HCT116 (cell line): ENCODE data around the gene MYOF. TPM values are rescaled to one million over a fixed set of nuclear protein-coding genes. Genes with fewer than 3 reads are reported as not detected.

Experiments
- ATAC-seq: fragments of 200-7000 bp; cut with Tn5 transposase; 2 replicates; pipeline ENCODE4 v1.9.1; 2020; ENCODE audit warnings: mild to moderate bottlenecking, moderate library complexity
- BruUV-seq: library from RNA; stranded (reverse); fragments of 400-500 nt; replicated peaks from 2 replicates; lab custom pipeline; 2021; lab: Mats Ljungman, UMichigan
- CTCF ChIA-PET: fragments of 300-600 bp; sonication (Branson Sonifier 250); formaldehyde crosslinking; loops from one replicate; lab custom pipeline; 2021; ENCODE audit warnings: antibody characterized with exemption; lab: Charles Lee
- POLR2A ChIA-PET: fragments of 300-600, 350-600 bp; sonication (Branson Sonifier 250); formaldehyde crosslinking; loops from one replicate; lab custom pipeline; 2021; ENCODE audit warnings: antibody characterized with exemption; lab: Charles Lee
- RAD21 ChIA-PET, 2 experiments: fragments of 300-600 bp; sonication (Branson Sonifier 250); formaldehyde crosslinking; loops; one replicate each; lab custom pipeline; 2023; ENCODE audit warnings: low total read pairs in 2 of 2; ENCODE audit not compliant: uncharacterized antibody in 2 of 2, unreplicated experiment in 2 of 2, low non-redundant PET in 1 of 2; lab: Charles Lee
- DNase-seq: peaks from one replicate; pipeline ENCODE4 v3.0.0-alpha.2; 2010; ENCODE audit warnings: low read depth, low spot score
- H2AFZ ChIP-seq: fragments of 200-600 bp; shearing (Covaris generic), sonication (generic); 2 replicates; pipeline ENCODE4 v1.6.1; 2017; ENCODE audit warnings: low read depth, mixed run types, mixed read lengths, antibody characterized with exemption, low read length; ENCODE audit not compliant: poor library complexity, severe bottlenecking
- H3K27ac ChIP-seq: 2 replicates; pipeline ENCODE4 v1.5.1; 2012; ENCODE audit warnings: low read depth, low read length
- H3K27me3 ChIP-seq: fragments of 200-600 bp; sonication (generic); 2 replicates; pipeline ENCODE4 v1.6.1; 2016; ENCODE audit warnings: mixed run types, low read length, mixed read lengths; ENCODE audit not compliant: insufficient read depth
- H3K36me3 ChIP-seq, 2 experiments: fragments of 200-500 bp in 1 of 2; fragments of 200-600 bp in 1 of 2; sonication (Bioruptor generic) in 1 of 2; sonication (generic) in 1 of 2; 2 replicates each; pipeline versions ENCODE4 v1.5.1 to v1.6.1; 2014 to 2016; ENCODE audit warnings: low read length in 2 of 2, inconsistent platforms in 1 of 2, mixed read lengths in 1 of 2, mixed run types in 1 of 2; ENCODE audit not compliant: insufficient read depth in 2 of 2, control insufficient read depth in 1 of 2
- H3K4me1 ChIP-seq, 2 experiments: fragments of 200-600 bp in 1 of 2; sonication (generic) in 1 of 2; 2 replicates each; pipeline versions ENCODE4 v1.5.1 to v1.6.1; 2012 to 2017; ENCODE audit warnings: low read length in 2 of 2, inconsistent platforms in 1 of 2, mild to moderate bottlenecking in 1 of 2, mixed read lengths in 1 of 2, mixed run types in 1 of 2, moderate library complexity in 1 of 2; ENCODE audit not compliant: insufficient read depth in 2 of 2, control insufficient read depth in 1 of 2
- H3K4me2 ChIP-seq: fragments of 200-600 bp; sonication (generic); 2 replicates; pipeline ENCODE4 v1.6.1; 2017; ENCODE audit warnings: mixed run types, low read length, mixed read lengths
- H3K4me3 ChIP-seq, 2 experiments: fragments of 200-600 bp in 1 of 2; sonication (generic) in 1 of 2; replicated peaks in 1 of 2; 2 replicates each; pipeline ENCODE4 v1.5.1; 2011 to 2016; ENCODE audit warnings: low read length in 2 of 2, control low read depth in 1 of 2, low read depth in 1 of 2, mild to moderate bottlenecking in 1 of 2, mixed read lengths in 1 of 2, mixed run types in 1 of 2
- H3K79me2 ChIP-seq: fragments of 200-600 bp; sonication (generic); 2 replicates; pipeline ENCODE4 v1.6.1; 2017; ENCODE audit warnings: mild to moderate bottlenecking, mixed run types, low read length, moderate library complexity, mixed read lengths; ENCODE audit not compliant: insufficient read depth
- H3K9ac ChIP-seq: fragments of 200-600 bp; sonication (generic); 2 replicates; pipeline ENCODE4 v1.6.1; 2016; ENCODE audit warnings: low read length, mixed read lengths
- H3K9me2 ChIP-seq: fragments of 200-600 bp; sonication (generic), shearing (Covaris generic); 2 replicates; pipeline ENCODE4 v1.6.1; 2017; ENCODE audit warnings: mixed run types, mild to moderate bottlenecking, moderate library complexity; ENCODE audit not compliant: insufficient read depth
- H3K9me3 ChIP-seq, 2 experiments: fragments of 200-500 bp in 1 of 2; fragments of 200-600 bp in 1 of 2; sonication (Bioruptor generic) in 1 of 2; sonication (generic) in 1 of 2; 2 replicates each; pipeline ENCODE4 v1.6.1; 2014 to 2017; ENCODE audit warnings: low read length in 2 of 2, mixed read lengths in 2 of 2, inconsistent platforms in 1 of 2, low read depth in 1 of 2, mild to moderate bottlenecking in 1 of 2, mixed run types in 1 of 2, moderate library complexity in 1 of 2; ENCODE audit not compliant: control insufficient read depth in 1 of 2, insufficient read depth in 1 of 2
- H4K20me1 ChIP-seq: fragments of 200-600 bp; sonication (generic), shearing (Covaris generic); 2 replicates; pipeline ENCODE4 v1.6.1; 2017; ENCODE audit warnings: mixed run types, mild to moderate bottlenecking, moderate library complexity; ENCODE audit not compliant: insufficient read depth
- ATF3 ChIP-seq: IDR thresholded peaks from 2 replicates; pipeline ENCODE4 v1.6.1; 2012
- CBX3 ChIP-seq: IDR thresholded peaks from 2 replicates; pipeline ENCODE4 v1.6.1; 2012; ENCODE audit warnings: low read depth
- EZH2 ChIP-seq: fragments of 200-600 bp; sonication (generic); IDR thresholded peaks from 2 replicates; pipeline ENCODE4 v1.6.1; 2017; ENCODE audit warnings: antibody characterized with exemption, mixed run types
- FOSL1 ChIP-seq: IDR thresholded peaks from 2 replicates; pipeline ENCODE4 v1.6.1; 2012; ENCODE audit warnings: low read depth
- JUND ChIP-seq: IDR thresholded peaks from 2 replicates; pipeline ENCODE4 v1.6.1; 2012
- POLR2AphosphoS5 ChIP-seq: IDR thresholded peaks from 2 replicates; pipeline ENCODE4 v1.6.1; 2011; ENCODE audit warnings: mild to moderate bottlenecking, low read depth, low read length, moderate library complexity
- SIN3A ChIP-seq: IDR thresholded peaks from 2 replicates; pipeline ENCODE4 v1.6.1; 2012; ENCODE audit warnings: low read depth
- SP1 ChIP-seq: IDR thresholded peaks from 2 replicates; pipeline ENCODE4 v1.6.1; 2012; ENCODE audit warnings: low read depth
- SRF ChIP-seq: IDR thresholded peaks from 2 replicates; pipeline ENCODE4 v1.6.1; 2012; ENCODE audit warnings: low read depth
- YY1 ChIP-seq: IDR thresholded peaks from 2 replicates; pipeline ENCODE4 v1.6.1; 2011; ENCODE audit warnings: low read length, low read depth, moderate library complexity, mild to moderate bottlenecking; ENCODE audit not compliant: insufficient replicate concordance; ENCODE audit errors: extremely low read depth
- ZBTB33 ChIP-seq: IDR thresholded peaks from 2 replicates; pipeline ENCODE4 v1.6.1; 2011; ENCODE audit warnings: mild to moderate bottlenecking, low read length, moderate library complexity; ENCODE audit not compliant: insufficient replicate concordance; ENCODE audit errors: extremely low read depth
- ZFX ChIP-seq: fragments of 450-650 bp; IDR thresholded peaks from 2 replicates; pipeline ENCODE4 v1.6.1; 2017
- ZNF274 ChIP-seq: fragments of 200-500 bp; sonication (Bioruptor generic); IDR thresholded peaks from 2 replicates; pipeline ENCODE4 v1.6.1; 2014; ENCODE audit warnings: mild to moderate bottlenecking, low read depth, low read length, inconsistent platforms
- intact Hi-C: fragments of 100-400 bp; cut with micrococcal nuclease; formaldehyde crosslinking; loops from 2 replicates; pipeline ENCODE4 v1.10.0; 2022
- total RNA-seq: library from RNA; stranded (reverse); gene quantifications from one replicate; pipeline ENCODE4 v1.2.1, GENCODE V29; 2021; ENCODE audit not compliant: unreplicated experiment

MYOF gene
- total RNA-seq, 1 experiment from 2014 or later = 250 TPM

GRCh38 chr10:93364966-93365365, 117.2 kb downstream of the MYOF start:
- POLR2A ChIA-PET = no interaction called here
- Histone ChIP-seq H3K9me2 (no peaks in the 10 kb centered on the region), H3K79me2 (peaks cover 2% of the 10 kb centered on the region; the same call in 1 of the 2 replicates)
- no peak for DNase-seq
- no peak for TF ChIP-seq ATF3
- TF ChIP-seq ZNF274 = no peak
- TF ChIP-seq, all 23 proteins: peak for 0
- H3K4me2 ChIP-seq = no peak overlapping the region
- no peak overlapping the region for H2AFZ ChIP-seq
- H3K4me1 ChIP-seq = no peaks in the 10 kb centered on the region
- ATAC-seq = no peak
- H3K27ac ChIP-seq = no peak overlapping the region
- no peaks in the 10 kb centered on the region for H3K9me3 ChIP-seq
- intact Hi-C loops = no loop called here
- H3K9ac ChIP-seq = no peak overlapping the region
- RAD21 ChIA-PET = no interaction called here
- no peaks in the 10 kb centered on the region for H4K20me1 ChIP-seq
- H3K4me3 ChIP-seq = no peak overlapping the region
- no TSS peak for BruUV-seq
- peaks cover 56 to 86% of the 10 kb centered on the region in 2 experiments for H3K36me3 ChIP-seq
- H3K27me3 ChIP-seq = no peaks in the 10 kb centered on the region
- CTCF ChIA-PET = no interaction called here

- no peaks in the 10 kb centered on the region for H3K9me2 ChIP-seq
- POLR2A ChIA-PET = no interaction called here
- H3K9me3 ChIP-seq = no peaks in the 10 kb centered on the region
- ATAC-seq (no peak), DNase-seq (no peak)
- no peak overlapping the region for H2AFZ ChIP-seq
- CTCF ChIA-PET = no interaction called here
- intact Hi-C loops = no loop called here
- no peaks in the 10 kb centered on the region for H3K4me1 ChIP-seq
- H3K4me2 ChIP-seq = no peak overlapping the region
- TF ChIP-seq ATF3 (no peak), SRF (no peak), SIN3A (no peak), FOSL1 (no peak), CBX3 (no peak), POLR2AphosphoS5 (no peak), EZH2 (no peak), ZNF274 (no peak), SP1 (no peak), JUND (no peak), ZBTB33 (no peak), YY1 (no peak), ZFX (no peak)
- peaks cover 60 to 86% of the 10 kb centered on the region in 2 experiments for H3K36me3 ChIP-seq
- H3K9ac ChIP-seq = no peak overlapping the region
- H4K20me1 ChIP-seq = no peaks in the 10 kb centered on the region
- H3K4me3 ChIP-seq = no peak overlapping the region
- H3K79me2 ChIP-seq = peaks cover 2% of the 10 kb centered on the region; the same call in 1 of the 2 replicates
- RAD21 ChIA-PET = no interaction called here
- no peak overlapping the region for H3K27ac ChIP-seq
- BruUV-seq = no TSS peak
- no peaks in the 10 kb centered on the region for H3K27me3 ChIP-seq
Measured at GRCh38 chr10:93363891-93364648, 118.1 kb downstream of the MYOF start.
